NCI-H2081 (cell line): ENCODE measurements around the gene NOP56.

ENCODE experiments used
- DNase-seq, 2 experiments: peaks; one replicate each; lab custom pipeline; 2025; lab: John Stamatoyannopoulos, UW

Gene NOP56

GRCh38 chr20:2703716-2704475, 51.5 kb downstream of the NOP56 start:
- DNase-seq: no peak

GRCh38 chr20:2705931-2706645, 53.7 kb downstream of the NOP56 start:
- DNase-seq: no peak

DNA sequence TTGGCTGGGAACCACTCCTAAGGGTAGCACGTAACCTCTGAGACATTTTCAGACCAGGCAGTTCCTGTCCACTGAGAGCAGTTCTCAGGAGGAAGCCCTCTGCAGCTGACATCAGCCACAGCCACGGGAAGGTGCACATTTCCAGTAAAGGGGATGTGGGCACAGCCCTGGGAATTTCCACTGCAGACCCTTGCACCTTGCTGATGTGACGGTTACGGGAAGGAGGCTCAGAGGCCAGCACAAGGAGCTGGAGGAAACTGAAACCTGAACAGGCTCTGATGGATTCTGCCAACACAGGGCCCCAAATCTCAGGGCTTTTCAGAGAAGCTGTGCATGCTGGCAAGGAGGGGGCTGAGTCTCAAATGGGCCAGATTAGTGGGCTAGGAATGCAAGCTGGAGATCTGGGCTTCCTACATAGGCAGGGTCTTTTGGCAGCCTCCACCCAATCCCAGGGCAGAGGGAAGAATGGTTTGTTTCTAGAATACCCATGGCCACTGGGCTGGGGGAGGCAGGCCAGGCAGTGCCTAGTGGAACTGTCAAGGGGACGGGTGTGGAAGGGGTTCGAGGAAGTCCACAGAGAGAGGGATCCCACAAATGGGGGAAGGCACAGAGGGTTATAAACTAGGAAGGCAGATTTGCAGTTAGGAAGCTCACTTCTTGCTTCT, 54.4 kb downstream of the NOP56 start:
- no peak for DNase-seq

- DNase-seq: no peak
Observed at GRCh38 chr20:2707353-2708072, 55.1 kb downstream of the NOP56 start.
